ENCODE data around the gene MICAL1.

GRCh38 chr6:109471105-109471810 is 15.7 kb upstream of the MICAL1 start:
- TF ChIP-seq EZH2 (IDR thresholded peaks at IDR 0.05) (no peak), POLR2AphosphoS5 (IDR thresholded peaks at IDR 0.05; ENCODE audit: borderline replicate concordance, low read depth, low read length) (no peak)
